NCI-H128 (cell line): ENCODE data around the gene ORMDL1.
"Not testable (repeated sequence)": the region's sequence is repeated elsewhere in the genome, so short reads cannot be mapped to it uniquely, and the experiment has no call there.

Source experiments
- DNase-seq: peaks from one replicate; lab custom pipeline; 2025; ENCODE audit not compliant: unreplicated experiment; lab: John Stamatoyannopoulos, UW

Gene ORMDL1

GRCh38 chr2:189772212-189772611 lies 11.9 kb downstream of the ORMDL1 start:
- DNase-seq: no peak

DNA sequence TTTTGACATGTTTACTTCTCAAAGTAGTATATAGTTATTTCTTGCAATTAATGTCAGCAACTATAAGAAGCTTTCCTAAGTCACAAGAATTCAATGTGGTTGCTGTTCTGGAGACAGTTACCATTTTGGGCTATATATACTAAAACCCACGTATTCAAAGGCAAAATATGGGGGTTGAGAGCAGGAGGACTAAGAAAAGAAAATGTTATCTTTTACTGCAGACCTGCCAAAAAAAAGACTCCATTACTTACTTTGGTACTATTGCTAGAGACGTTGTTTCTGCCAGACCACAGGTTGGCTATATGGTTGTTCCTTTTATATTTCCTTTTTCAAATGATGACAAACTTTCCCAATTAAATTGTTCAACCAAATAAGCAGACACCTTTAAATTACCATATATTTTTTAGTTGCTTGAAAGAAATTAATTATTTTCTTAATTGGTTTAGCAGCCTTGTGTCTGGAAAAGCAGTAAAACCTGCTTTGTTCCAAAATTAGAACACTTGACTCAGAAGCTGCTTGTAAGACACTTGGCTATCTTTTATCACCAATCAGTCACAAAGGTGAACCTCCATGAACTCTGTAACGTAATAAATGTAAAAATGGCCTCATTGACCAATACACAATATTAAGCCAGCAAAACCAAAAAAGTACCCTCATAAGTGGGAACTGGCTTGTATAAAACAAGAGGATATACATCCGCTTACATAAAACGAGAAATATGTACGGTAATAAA lies 13.4 kb downstream of the ORMDL1 start:
- no peak for DNase-seq

DNA sequence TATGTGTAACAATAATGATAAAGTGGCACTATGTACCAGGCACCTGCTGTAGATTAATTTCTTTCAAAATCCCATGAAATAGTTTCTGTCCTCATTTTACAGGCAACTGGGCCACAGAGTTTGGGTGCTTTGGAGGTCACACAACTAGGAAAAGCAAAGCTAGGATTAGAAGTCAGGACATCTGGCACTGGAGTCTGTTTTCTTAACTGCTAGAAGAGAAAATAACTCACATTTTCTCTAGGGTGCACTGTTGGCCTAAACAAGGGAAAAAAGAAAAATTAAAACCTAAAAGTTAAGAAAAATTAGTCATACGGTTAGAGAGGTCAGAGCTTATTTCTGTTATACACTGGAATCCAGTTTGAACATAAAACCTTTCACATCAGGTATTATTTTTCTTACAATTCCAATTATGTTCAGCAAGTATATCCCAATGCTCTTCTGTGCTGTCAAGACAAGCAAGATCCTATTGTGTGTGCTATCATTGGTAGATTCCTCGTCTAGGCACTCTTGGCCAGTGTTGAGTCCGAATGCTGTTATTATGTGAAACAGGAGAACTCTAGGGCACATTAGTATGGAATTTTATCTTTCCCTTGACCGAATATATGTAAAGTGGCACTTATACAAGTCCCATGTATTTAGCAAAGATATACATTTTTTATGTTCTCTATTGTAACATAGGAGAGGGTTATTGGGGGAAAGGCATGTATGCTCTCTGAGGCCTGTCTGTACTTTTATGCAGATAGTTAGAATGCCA lies 20.1 kb downstream of the ORMDL1 start:
- DNase-seq: no peak

- DNase-seq: peak; percentile 72
These were observed 21.4 kb downstream of the ORMDL1 start, which contains the start of gene OSGEPL1 for GRCh38 chr2:189762551-189763298. TSS of gene OSGEPL1 (minus strand) at chr2:189762792. CDS start at chr2:189761640, 1,152 bp downstream.

- DNase-seq: no peak
These were observed 21.9 kb downstream of the ORMDL1 start for GRCh38 chr2:189762229-189762550.

- DNase-seq: not testable (repeated sequence)
These were observed 24.0 kb downstream of the ORMDL1 start for GRCh38 chr2:189760154-189760553.

GRCh38 chr2:189756311-189756952 lies 27.7 kb downstream of the ORMDL1 start:
- no peak for DNase-seq

DNA sequence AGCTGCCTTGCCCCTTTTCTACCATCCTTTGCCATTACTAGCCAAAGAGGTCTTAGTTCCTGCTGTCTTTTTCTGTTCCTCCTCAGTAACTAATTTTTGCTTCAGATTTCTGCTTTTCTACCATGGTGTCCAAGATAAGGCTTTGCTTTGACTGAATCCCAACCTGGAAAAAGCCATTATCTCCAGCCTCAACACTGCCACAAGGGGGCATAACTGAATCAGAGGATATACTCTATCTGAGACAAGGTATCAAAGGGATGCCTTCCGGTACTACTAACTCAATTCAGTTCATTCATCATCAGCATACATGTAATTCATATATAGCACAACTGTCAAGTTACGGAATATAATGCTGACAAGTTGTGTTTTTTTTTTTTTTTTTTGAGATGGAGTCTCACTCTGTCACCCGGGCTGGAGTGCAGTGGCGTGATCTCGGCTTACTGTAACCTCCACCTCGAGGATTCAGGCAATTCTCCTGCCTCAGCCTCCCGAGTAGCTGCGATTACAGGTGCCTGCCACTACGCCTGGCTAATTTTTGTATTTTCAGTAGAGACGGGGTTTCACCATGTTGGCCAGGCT lies 33.0 kb downstream of the ORMDL1 start:
- no peak for DNase-seq

DNA sequence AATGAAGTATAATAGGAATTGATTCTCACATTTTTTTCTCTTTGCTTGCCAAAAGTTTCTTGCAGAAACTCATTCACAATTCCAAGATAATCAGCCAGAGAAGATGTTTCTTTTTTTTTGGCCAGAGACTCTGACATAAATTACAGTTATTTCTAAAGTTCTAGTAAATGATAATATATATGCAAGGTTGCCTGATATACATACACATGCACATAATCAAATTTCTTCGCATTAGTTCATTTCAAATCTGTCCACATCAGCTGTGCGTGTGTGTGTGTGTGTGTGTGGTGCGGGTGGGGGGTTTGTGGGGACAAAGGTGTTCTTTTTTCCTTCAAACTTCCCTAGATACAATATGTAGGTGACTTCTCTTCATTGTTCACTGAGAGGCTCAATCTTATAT lies 54.7 kb downstream of the ORMDL1 start:
- DNase-seq: no peak

GRCh38 chr2:189726849-189727248 lies 57.3 kb downstream of the ORMDL1 start:
- no peak for DNase-seq

GRCh38 chr2:189726271-189726670 lies 57.9 kb downstream of the ORMDL1 start:
- DNase-seq: no peak

GRCh38 chr2:189723192-189723591 lies 60.9 kb downstream of the ORMDL1 start:
- DNase-seq: no peak
